H1 (cell line): ENCODE results near the gene VOPP1. TPM values are rescaled to one million over a fixed set of nuclear protein-coding genes. Genes with fewer than 3 reads are reported as not detected.

Source experiments
- CTCF ChIA-PET: fragments of 300-600 bp; sonication (Branson Sonifier 250); formaldehyde crosslinking; loops from one replicate; lab custom pipeline; 2021; ENCODE audit not compliant: partially characterized antibody; lab: Charles Lee
- POLR2A ChIA-PET: fragments of 300-600 bp; sonication (Branson Sonifier 250); formaldehyde crosslinking; loops from one replicate; lab custom pipeline; 2021; ENCODE audit warnings: inconsistent platforms; ENCODE audit not compliant: partially characterized antibody; lab: Charles Lee
- DNase-seq, 2 experiments: peaks; one replicate each; pipeline versions ENCODE4 v3.0.0 to v3.0.0-alpha.2; 2010 to 2022; ENCODE audit warnings: low spot score in 2 of 2, low read depth in 1 of 2, mixed read lengths in 1 of 2
- FAIRE-seq: peaks from 2 replicates; lab custom pipeline; 2011; peaks lifted over from hg19 to GRCh38; lab: Jason Lieb, UNC
- H2AFZ ChIP-seq: 2 replicates; pipeline ENCODE4 v1.8.1; 2012; ENCODE audit warnings: low read length, inconsistent platforms
- H2AK5ac ChIP-seq: 2 replicates; pipeline ENCODE4 v1.6.1; 2013; ENCODE audit warnings: low read depth, low read length
- H2BK120ac ChIP-seq: replicated peaks from 2 replicates; pipeline ENCODE3; 2013; ENCODE audit warnings: low read depth, low read length, inconsistent platforms
- H2BK12ac ChIP-seq: 2 replicates; pipeline ENCODE4 v1.6.1; 2013; ENCODE audit warnings: low read depth, low read length
- H2BK15ac ChIP-seq: 2 replicates; pipeline ENCODE4 v1.6.1; 2013; ENCODE audit warnings: low read length
- H2BK20ac ChIP-seq: 2 replicates; pipeline ENCODE4 v1.6.1; 2013; ENCODE audit warnings: low read length
- H2BK5ac ChIP-seq: 2 replicates; pipeline ENCODE4 v1.6.1; 2013; ENCODE audit warnings: low read depth, low read length
- H3K14ac ChIP-seq: 2 replicates; pipeline ENCODE4 v1.6.1; 2013; ENCODE audit warnings: inconsistent platforms; ENCODE audit not compliant: insufficient read length
- H3K18ac ChIP-seq: 2 replicates; pipeline ENCODE4 v1.6.1; 2013; ENCODE audit warnings: low read length; ENCODE audit errors: extremely low read depth
- H3K23ac ChIP-seq: 2 replicates; pipeline ENCODE4 v1.6.1; 2013; ENCODE audit warnings: inconsistent platforms; ENCODE audit not compliant: insufficient read length
- H3K23me2 ChIP-seq: 2 replicates; pipeline ENCODE4 v1.6.1; 2013; ENCODE audit warnings: low read depth, low read length
- H3K27ac ChIP-seq: 2 replicates; pipeline ENCODE4 v1.6.1; 2011; ENCODE audit warnings: low read depth, low read length, inconsistent platforms
- H3K27me3 ChIP-seq, 4 experiments: replicated peaks in 1 of 4; 1 replicate in 1 of 4; 2 replicates in 3 of 4; pipeline versions ENCODE4 v1.6.1 to v1.8.1; 2011 to 2013; ENCODE audit warnings: low read length in 3 of 4, mild to moderate bottlenecking in 3 of 4, inconsistent platforms in 2 of 4, mixed read lengths in 2 of 4, moderate library complexity in 1 of 4; ENCODE audit not compliant: control insufficient read depth in 3 of 4, insufficient read depth in 3 of 4; ENCODE audit errors: extremely low read depth in 1 of 4
- H3K36me3 ChIP-seq, 4 experiments: 2 replicates each; pipeline versions ENCODE4 v1.6.1 to v1.8.1; 2011 to 2013; ENCODE audit warnings: mild to moderate bottlenecking in 4 of 4, low read length in 3 of 4, moderate library complexity in 2 of 4, control low read depth in 1 of 4, inconsistent platforms in 1 of 4; ENCODE audit not compliant: insufficient read depth in 4 of 4, control insufficient read depth in 2 of 4
- H3K4ac ChIP-seq: replicated peaks from 2 replicates; pipeline ENCODE3; 2013; ENCODE audit warnings: low read length, low read depth, mixed read lengths, inconsistent platforms; ENCODE audit not compliant: insufficient read length
- H3K4me1 ChIP-seq, 4 experiments: replicated peaks in 1 of 4; 1 replicate in 1 of 4; 2 replicates in 3 of 4; pipeline versions ENCODE4 v1.6.1 to v1.8.1; 2011 to 2013; ENCODE audit warnings: low read length in 3 of 4, inconsistent platforms in 2 of 4, mixed read lengths in 1 of 4; ENCODE audit not compliant: insufficient read depth in 4 of 4, control insufficient read depth in 3 of 4
- H3K4me2 ChIP-seq, 2 experiments: 2 replicates each; pipeline versions ENCODE4 v1.6.1 to v1.8.1; 2011 to 2013; ENCODE audit warnings: low read depth in 2 of 2, low read length in 2 of 2, control low read depth in 1 of 2, inconsistent platforms in 1 of 2, mild to moderate bottlenecking in 1 of 2; ENCODE audit not compliant: insufficient read depth in 1 of 2
- H3K4me3 ChIP-seq, 4 experiments: fragments of 200-600, 300-600 bp in 1 of 4; sonication (generic), shearing (Covaris generic), sonication (Bioruptor Twin) in 1 of 4; 2 replicates each; pipeline versions ENCODE4 v1.5.1 to v1.8.1; 2011 to 2016; ENCODE audit warnings: low read length in 4 of 4, low read depth in 3 of 4, control low read depth in 2 of 4, inconsistent platforms in 2 of 4, mild to moderate bottlenecking in 2 of 4, mixed read lengths in 1 of 4, moderate library complexity in 1 of 4; ENCODE audit not compliant: insufficient read depth in 2 of 4; ENCODE audit errors: extremely low read depth in 1 of 4
- H3K56ac ChIP-seq: replicated peaks from 2 replicates; pipeline ENCODE3; 2013; ENCODE audit warnings: low read depth, mild to moderate bottlenecking, mixed read lengths, low read length, inconsistent platforms; ENCODE audit not compliant: insufficient read length
- H3K79me1 ChIP-seq: 2 replicates; pipeline ENCODE4 v1.6.1; 2013; ENCODE audit warnings: low read depth, low read length, control low read depth
- H3K79me2 ChIP-seq, 2 experiments: 2 replicates each; pipeline versions ENCODE4 v1.6.1 to v1.8.1; 2012 to 2013; ENCODE audit warnings: low read length in 2 of 2, mild to moderate bottlenecking in 2 of 2, inconsistent platforms in 1 of 2; ENCODE audit not compliant: insufficient read depth in 2 of 2, control insufficient read depth in 1 of 2
- H3K9ac ChIP-seq, 4 experiments: replicated peaks in 1 of 4; 1 replicate in 1 of 4; 2 replicates in 3 of 4; pipeline versions ENCODE4 v1.6.1 to v1.8.1; 2011 to 2013; ENCODE audit warnings: low read depth in 3 of 4, low read length in 3 of 4, control low read depth in 2 of 4, mild to moderate bottlenecking in 2 of 4, moderate library complexity in 2 of 4, inconsistent platforms in 1 of 4; ENCODE audit errors: extremely low read depth in 1 of 4
- H3K9me3 ChIP-seq, 2 experiments: 2 replicates each; pipeline versions ENCODE4 v1.6.1 to v1.8.1; 2012 to 2013; ENCODE audit warnings: mild to moderate bottlenecking in 2 of 2, moderate library complexity in 2 of 2, control low read depth in 1 of 2, inconsistent platforms in 1 of 2, low read depth in 1 of 2, low read length in 1 of 2, mixed read lengths in 1 of 2; ENCODE audit not compliant: insufficient read depth in 2 of 2
- H4K20me1 ChIP-seq, 2 experiments: replicated peaks in 1 of 2; 2 replicates each; pipeline versions ENCODE3 to v1.8.1; 2011 to 2013; ENCODE audit warnings: inconsistent platforms in 2 of 2, low read length in 2 of 2, mild to moderate bottlenecking in 1 of 2; ENCODE audit not compliant: insufficient read depth in 2 of 2, control insufficient read depth in 1 of 2
- H4K5ac ChIP-seq: 2 replicates; pipeline ENCODE4 v1.6.1; 2013; ENCODE audit warnings: low read length, low read depth, mixed read lengths, inconsistent platforms; ENCODE audit not compliant: insufficient read length
- H4K8ac ChIP-seq: 2 replicates; pipeline ENCODE4 v1.8.0; 2013; ENCODE audit warnings: mild to moderate bottlenecking, moderate library complexity, low read length, inconsistent platforms; ENCODE audit not compliant: insufficient read depth; ENCODE audit errors: extremely low read depth
- H4K91ac ChIP-seq: replicated peaks from 2 replicates; pipeline ENCODE3; 2013; ENCODE audit warnings: low read length, mixed read lengths, inconsistent platforms; ENCODE audit not compliant: insufficient read length
- ATF3 ChIP-seq: IDR thresholded peaks from 2 replicates; pipeline ENCODE4 v1.6.1; 2011; ENCODE audit warnings: low read depth, mild to moderate bottlenecking, low read length; ENCODE audit not compliant: insufficient read depth
- BACH1 ChIP-seq: IDR thresholded peaks from 2 replicates; pipeline ENCODE4 v1.6.1; 2012; ENCODE audit warnings: low read length, improper control_type of control experiment
- BRCA1 ChIP-seq: IDR thresholded peaks from 2 replicates; pipeline ENCODE4 v1.6.1; 2012; ENCODE audit warnings: low read depth, low read length, improper control_type of control experiment
- GABPA ChIP-seq: IDR thresholded peaks from 2 replicates; pipeline ENCODE4 v1.6.1; 2011; ENCODE audit warnings: mild to moderate bottlenecking, low read length, moderate library complexity, borderline replicate concordance; ENCODE audit not compliant: insufficient read depth
- KDM1A ChIP-seq: fragments of 200-600, 300-600 bp; sonication (generic); IDR thresholded peaks from 2 replicates; pipeline ENCODE4 v1.7.1; 2016; ENCODE audit warnings: mild to moderate bottlenecking, low read length, borderline replicate concordance
- POLR2AphosphoS5 ChIP-seq: IDR thresholded peaks from 2 replicates; pipeline ENCODE4 v1.6.1; 2011; ENCODE audit warnings: low read depth, low read length
- RXRA ChIP-seq: IDR thresholded peaks from 2 replicates; pipeline ENCODE4 v1.6.1; 2011; ENCODE audit warnings: low read depth, mild to moderate bottlenecking, low read length, moderate library complexity; ENCODE audit not compliant: insufficient read depth
- SIX5 ChIP-seq: IDR thresholded peaks from 2 replicates; pipeline ENCODE4 v1.6.1; 2011; ENCODE audit warnings: mild to moderate bottlenecking, low read depth, low read length
- SP4 ChIP-seq: IDR thresholded peaks from 2 replicates; pipeline ENCODE4 v1.6.1; 2012; ENCODE audit warnings: low read length, inconsistent platforms
- WGBS, 2 experiments: shearing (Covaris generic) in 1 of 2; methylation state at CpG; one replicate each; pipeline versions ENCODE4 v1.1.6 to v1.1.7; 2013 to 2015; ENCODE audit warnings: low lambda C conversion rate in 2 of 2, mixed read lengths in 2 of 2, inconsistent platforms in 1 of 2, low coverage in 1 of 2, missing lambda C conversion rate in 1 of 2; ENCODE audit not compliant: insufficient replicate concordance in 2 of 2, insufficient coverage in 1 of 2, insufficient read length in 1 of 2; ENCODE audit errors: extremely low coverage in 1 of 2, missing lambda C conversion rate in 1 of 2; 5-methylcytosine and 5-hydroxymethylcytosine counted together
- polyA plus RNA-seq, 7 experiments: library from polyadenylated mRNA; depleted of rRNA in 3 of 7; stranded (reverse) in 5 of 7; unstranded in 2 of 7; fragments of >200 nt in 5 of 7; fragments of 200-250 nt in 2 of 7; gene quantifications; 1 replicate in 5 of 7; 2 replicates in 1 of 7; 4 replicates in 1 of 7; pipeline versions ENCODE4 v1.2.1 to v1.2.3, GENCODE V29; 2011 to 2013; ENCODE audit warnings: missing spikeins in 2 of 7, mixed read lengths in 2 of 7
- total RNA-seq: library from RNA; stranded (reverse); fragmentation: NEBNext Ultra II Directional; extraction: Animal tissue kit (Norgen Biotek cat#: 25700); gene quantifications from 2 replicates; pipeline ENCODE4 v1.2.1, GENCODE V29; 2021

The VOPP1 gene
- total and polyA plus RNA-seq, 2 of the 8 experiments (the other 6 are each of a cell fraction or from before 2014, with no cell fraction given), result 44.7 to 83.0 TPM

- Histone ChIP-seq H3K4me3 (no peak overlapping the region), H2BK20ac (no peak overlapping the region), H2BK5ac (no peak overlapping the region), H4K5ac (no peak overlapping the region), H3K79me1 (peaks cover 13% of the 10 kb centered on the region; the same call in 1 of the 2 replicates), H3K56ac (no peak overlapping the region), H2BK12ac (no peak overlapping the region), H3K27me3 (no peaks in the 10 kb centered on the region), H3K79me2 (peaks cover 0 to 23% of the 10 kb centered on the region in 2 experiments; a peak in 2 of 4 replicates), H3K14ac (no peak overlapping the region), H3K4ac (no peak overlapping the region), H3K4me1 (peaks cover 0 to 6% (median under 1%) of the 10 kb centered on the region in 4 experiments; a peak in 1 of 7 replicates), H2BK120ac (no peak overlapping the region), H3K23ac (no peak overlapping the region), H4K20me1 (peaks cover 5 to 13% of the 10 kb centered on the region in 2 experiments), H2AK5ac (no peak overlapping the region), H3K27ac (no peak overlapping the region), H3K23me2 (no peaks in the 10 kb centered on the region), H3K4me2 (no peak overlapping the region), H3K36me3 (peaks cover 0 to 6% (median 3%) of the 10 kb centered on the region in 4 experiments; a peak in 3 of 8 replicates), H4K8ac (peak overlapping the region; percentile 76; the same call in 1 of the 2 replicates), H3K9ac (no peak overlapping the region), H4K91ac (no peak overlapping the region), H3K9me3 (no peaks in the 10 kb centered on the region), H2AFZ (no peak overlapping the region), H3K18ac (no peak overlapping the region), H2BK15ac (no peak overlapping the region)
- 89% methylated on average over 7 of the region's 7 CpGs; no CpG with 5 or more reads in 1 of the 2 experiments for WGBS, 2 experiments
- CTCF ChIA-PET, result interaction anchor here (0.9 to 2.1 kb wide), 2 partner anchors 13 to 93 kb away, joined by 3 to 6 read pairs; no protein-coding TSS in a partner anchor
- FAIRE-seq (no peak), DNase-seq (no peak)
- POLR2A ChIA-PET, result no interaction called here
- TF ChIP-seq ATF3 (no peak), POLR2AphosphoS5 (no peak), RXRA (no peak), BACH1 (no peak), SP4 (no peak), BRCA1 (no peak), KDM1A (no peak), GABPA (no peak), SIX5 (no peak)
These were observed 72.1 kb downstream of the VOPP1 start for GRCh38 chr7:55500117-55500756.
